Ovary (tissue), 10 donors: ENCODE measurements around the gene GPR6. TPM values are rescaled to one million over a fixed set of nuclear protein-coding genes. Genes with fewer than 3 reads are reported as not detected.

Source experiments
- DNase-seq, 5 donors: peaks; one replicate each; pipeline ENCODE4 v3.0.0-alpha.2; 2019 to 2020
- H3K27ac ChIP-seq, 2 donors: fragments of 200-600 bp; one replicate each; pipeline versions ENCODE4 v1.5.1 to v1.8.0; 2019 to 2022
- H3K27me3 ChIP-seq: fragments of 200-600 bp; one replicate; pipeline ENCODE4 v1.8.0; 2022
- H3K36me3 ChIP-seq: fragments of 200-600 bp; sonication (generic); one replicate; pipeline ENCODE4 v1.5.1; 2019
- H3K4me1 ChIP-seq: one replicate; pipeline ENCODE4 v1.8.1; 2013; ENCODE audit warnings: mild to moderate bottlenecking, moderate library complexity; ENCODE audit not compliant: insufficient read depth
- H3K4me3 ChIP-seq: fragments of 200-600 bp; sonication (generic); one replicate; pipeline ENCODE4 v1.5.1; 2017
- H3K9me3 ChIP-seq, 2 donors: fragments of 200-600 bp in 1 of 2; sonication (generic) in 1 of 2; one replicate each; pipeline versions ENCODE4 v1.5.1 to v1.8.1; 2013 to 2019; ENCODE audit warnings: mild to moderate bottlenecking in 1 of 2, moderate library complexity in 1 of 2
- EP300 ChIP-seq: sonication (generic); formaldehyde crosslinking; IDR thresholded peaks from one replicate; pipeline ENCODE4 v1.6.1; 2017; ENCODE audit warnings: antibody characterized with exemption
- POLR2A ChIP-seq: fragments of 450-650 bp; IDR thresholded peaks from one replicate; pipeline ENCODE4 v1.6.1; 2017; ENCODE audit warnings: antibody characterized with exemption, mild to moderate bottlenecking, moderate library complexity
- WGBS, 3 donors: extraction: QIAGEN DNeasy Blood & Tissue Kit in 1 of 3; methylation state at CpG; one replicate each; pipeline versions ENCODE4 v1.1.5 to v1.1.7; 2013 to 2017; 5-methylcytosine and 5-hydroxymethylcytosine counted together
- intact Hi-C, 4 donors: fragments of 100-400 bp; cut with DNase I; formaldehyde crosslinking; loops; one replicate each; pipeline versions ENCODE4 v1.11.0 to v1.15.1; 2022 to 2023
- long read RNA-seq, 3 donors: library from polyadenylated mRNA in 2 of 3; unstranded in 2 of 3; transcript quantifications; one replicate each; pipeline ENCODE4 v2.0.0 and lab custom pipeline, GENCODE V29; 2021 to 2026
- polyA plus RNA-seq, 2 donors: library from polyadenylated mRNA; stranded (reverse); fragments of 200-250 nt in 1 of 2; fragments of 350-450 nt in 1 of 2; fragmentation: Illumina TruSeq in 1 of 2; extraction: RNeasy Lipid Tissue Mini Kit (QIAGEN cat#74804) in 1 of 2; gene quantifications; one replicate each; pipeline ENCODE4 v1.2.3, GENCODE V29; 2013 to 2014
- total RNA-seq, 7 donors: library from RNA; depleted of rRNA in 2 of 7; stranded (reverse); fragments of >200 nt in 2 of 7; fragmentation: NEBNext Ultra II Directional in 3 of 7; extraction: Animal tissue kit (Norgen Biotek cat#: 25700) in 3 of 7; gene quantifications; one replicate each; pipeline versions ENCODE4 v1.1.0 to v1.2.4, GENCODE V29; 2016 to 2023
- TF ChIP-seq, protein P1 (sequence below), 3 donors: fragments of 450-650 bp in 2 of 3; fragments of 200-600 bp in 1 of 3; IDR thresholded peaks; one replicate each; pipeline versions ENCODE4 v1.5.1 to v1.8.0; 2016 to 2022; ENCODE audit warnings: antibody characterized with exemption in 3 of 3, mild to moderate bottlenecking in 1 of 3
- donor health status: DM: no; HTN: no; CAD: no; lungs with moderate emphysema.
- donor health status: DM: no; HTN: no; CAD: no.
- donor health status: Bipolar disorder and iron deficiency.
- donor health status: DM: yes; HTN: yes; CAD: no.
- donor health status: DM: no; HTN: no; CAD: no.
- donor health status: DM: yes; HTN: yes; CAD: no.

Gene GPR6, protein sequence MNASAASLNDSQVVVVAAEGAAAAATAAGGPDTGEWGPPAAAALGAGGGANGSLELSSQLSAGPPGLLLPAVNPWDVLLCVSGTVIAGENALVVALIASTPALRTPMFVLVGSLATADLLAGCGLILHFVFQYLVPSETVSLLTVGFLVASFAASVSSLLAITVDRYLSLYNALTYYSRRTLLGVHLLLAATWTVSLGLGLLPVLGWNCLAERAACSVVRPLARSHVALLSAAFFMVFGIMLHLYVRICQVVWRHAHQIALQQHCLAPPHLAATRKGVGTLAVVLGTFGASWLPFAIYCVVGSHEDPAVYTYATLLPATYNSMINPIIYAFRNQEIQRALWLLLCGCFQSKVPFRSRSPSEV
- not detected for total RNA-seq
- not detected for polyA plus RNA-seq
- long read RNA-seq, donor 1: 0 reads
- long read RNA-seq, donor 2, partial matches to known transcripts: 0 of 1 reads
- long read RNA-seq, donor 2, other reads (novel, unspliced or antisense): 0 of 1 reads
- long read RNA-seq, donor 3: 0 reads

DNA sequence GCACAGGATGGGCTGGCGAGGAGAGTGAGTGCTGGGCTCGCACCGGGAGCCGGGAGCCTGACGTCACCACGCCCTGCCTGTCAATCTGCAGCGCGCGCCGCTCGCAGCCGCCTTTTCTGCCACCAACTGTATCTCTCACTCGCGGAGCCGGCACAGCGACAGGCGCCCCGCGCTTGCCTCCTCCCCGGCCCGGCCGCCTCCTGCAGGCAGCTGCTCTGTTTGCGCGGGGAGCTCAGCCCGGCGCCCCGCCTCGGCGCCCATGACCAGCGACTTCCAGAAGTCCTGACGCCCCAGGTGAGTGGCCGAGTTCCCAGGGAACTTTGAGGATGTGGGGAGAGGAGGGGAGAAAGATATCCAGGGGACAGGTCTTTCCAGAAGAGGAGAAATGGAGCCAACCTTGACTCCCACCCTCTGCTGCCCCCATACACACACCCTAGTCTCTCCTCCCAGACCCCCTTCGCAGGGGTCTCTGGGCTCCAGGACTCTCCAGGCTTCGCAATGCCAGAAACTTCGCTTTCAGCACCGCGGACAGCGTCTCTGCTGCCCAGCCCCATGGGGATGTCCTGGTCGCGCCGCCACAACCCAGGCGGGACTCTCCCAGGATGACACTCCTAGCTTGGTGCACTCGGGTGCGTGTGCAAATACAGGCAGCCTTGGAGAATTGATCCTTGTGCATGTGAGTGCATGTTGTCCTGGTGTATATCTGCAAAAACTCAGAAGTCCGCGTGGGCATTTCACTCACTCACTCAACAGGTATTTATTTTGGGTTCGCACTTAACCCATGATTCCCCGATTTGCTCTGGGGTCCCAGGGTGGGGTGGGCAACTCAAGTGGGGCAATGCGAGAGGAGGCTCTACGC is at the start of gene GPR6:
Gene GPR6, plus strand, starts transcription at position 138 of the 859 bp plus-strand sequence. CDS start 802 bp downstream, outside the sequence.
- no peaks in the 10 kb centered on the region for H3K27me3 ChIP-seq
- no peaks in the 10 kb centered on the region for H3K36me3 ChIP-seq
- no peak within 1 kb of the TSS for H3K4me3 ChIP-seq
- intact Hi-C loops: no loop called here
- H3K27ac ChIP-seq: no peak within 1 kb of the TSS
- no peaks in the 10 kb centered on the region for H3K9me3 ChIP-seq
- no peak for TF ChIP-seq EP300
- TF ChIP-seq, protein P1, sequence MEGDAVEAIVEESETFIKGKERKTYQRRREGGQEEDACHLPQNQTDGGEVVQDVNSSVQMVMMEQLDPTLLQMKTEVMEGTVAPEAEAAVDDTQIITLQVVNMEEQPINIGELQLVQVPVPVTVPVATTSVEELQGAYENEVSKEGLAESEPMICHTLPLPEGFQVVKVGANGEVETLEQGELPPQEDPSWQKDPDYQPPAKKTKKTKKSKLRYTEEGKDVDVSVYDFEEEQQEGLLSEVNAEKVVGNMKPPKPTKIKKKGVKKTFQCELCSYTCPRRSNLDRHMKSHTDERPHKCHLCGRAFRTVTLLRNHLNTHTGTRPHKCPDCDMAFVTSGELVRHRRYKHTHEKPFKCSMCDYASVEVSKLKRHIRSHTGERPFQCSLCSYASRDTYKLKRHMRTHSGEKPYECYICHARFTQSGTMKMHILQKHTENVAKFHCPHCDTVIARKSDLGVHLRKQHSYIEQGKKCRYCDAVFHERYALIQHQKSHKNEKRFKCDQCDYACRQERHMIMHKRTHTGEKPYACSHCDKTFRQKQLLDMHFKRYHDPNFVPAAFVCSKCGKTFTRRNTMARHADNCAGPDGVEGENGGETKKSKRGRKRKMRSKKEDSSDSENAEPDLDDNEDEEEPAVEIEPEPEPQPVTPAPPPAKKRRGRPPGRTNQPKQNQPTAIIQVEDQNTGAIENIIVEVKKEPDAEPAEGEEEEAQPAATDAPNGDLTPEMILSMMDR (IDR thresholded peaks at IDR 0.05): no peak
- TF ChIP-seq POLR2A: no peak
- 2% methylated on average over 37 to 50 of the region's 50 CpGs for WGBS, 3 donors
- H3K4me1 ChIP-seq: no peaks in the 10 kb centered on the region
- DNase-seq: peak; percentile 33 to 76 (median 63)

DNA sequence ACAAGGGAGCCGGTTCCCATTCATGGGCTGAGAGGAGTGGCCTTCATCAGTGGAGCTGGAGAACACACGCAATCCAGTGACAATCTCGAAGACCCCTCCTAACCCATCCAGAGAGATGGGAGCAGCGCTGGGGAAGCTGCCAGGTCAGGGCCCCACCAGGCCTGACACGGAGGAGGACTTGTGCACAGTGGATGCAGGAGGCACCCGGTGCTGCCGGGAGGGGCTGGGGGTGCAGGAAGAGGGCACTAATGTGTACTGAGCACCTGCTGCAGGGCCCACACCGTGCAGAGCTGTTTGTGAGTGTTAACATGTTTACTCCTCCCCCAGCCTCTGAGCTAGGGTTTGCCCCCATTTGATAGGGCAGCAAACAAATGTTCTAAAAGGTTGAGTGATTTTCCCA is 43.8 kb upstream of the GPR6 start:
- Histone ChIP-seq H3K27me3 (no peaks in the 10 kb centered on the region), H3K4me3 (no peak overlapping the region), H3K4me1 (no peaks in the 10 kb centered on the region), H3K9me3 (no peaks in the 10 kb centered on the region), H3K27ac (no peak overlapping the region), H3K36me3 (no peaks in the 10 kb centered on the region)
- 66 to 85% (median 79%) methylated on average over 8 of the region's 8 CpGs for WGBS, 3 donors
- intact Hi-C loops: no loop called here
- DNase-seq: no peak
- TF ChIP-seq, protein P1 (IDR thresholded peaks at IDR 0.05): no peak
- no peak for TF ChIP-seq POLR2A
- no peak for TF ChIP-seq EP300

DNA sequence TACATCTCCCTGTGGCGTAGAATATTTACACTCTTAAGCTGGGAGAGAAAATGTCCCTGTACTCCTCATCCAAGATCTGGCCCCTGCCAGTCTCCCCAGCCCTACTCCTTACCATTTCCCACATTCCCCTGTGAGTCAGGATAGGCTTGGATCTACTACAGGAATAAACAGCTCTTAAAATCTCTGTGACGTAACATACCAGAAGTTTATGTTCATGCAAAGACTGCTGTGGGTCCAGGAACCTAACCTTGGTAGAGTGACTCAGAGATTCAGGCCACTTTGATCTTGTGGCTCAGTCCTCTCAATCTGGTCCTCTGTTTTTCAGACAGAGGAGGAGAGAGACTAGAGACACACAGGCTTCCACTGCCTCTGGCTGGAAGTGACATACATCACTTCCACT is 38.5 kb upstream of the GPR6 start:
- H3K36me3 ChIP-seq: no peaks in the 10 kb centered on the region
- no peak overlapping the region for H3K4me3 ChIP-seq
- TF ChIP-seq EP300 (no peak), POLR2A (no peak)
- TF ChIP-seq, protein P1 (IDR thresholded peaks at IDR 0.05): no peak
- no peaks in the 10 kb centered on the region for H3K27me3 ChIP-seq
- no peak overlapping the region for H3K27ac ChIP-seq
- 90 to 93% (median 93%) methylated on average over 2 of the region's 2 CpGs for WGBS, 3 donors
- intact Hi-C loops: no loop called here
- DNase-seq: no peak
- no peaks in the 10 kb centered on the region for H3K9me3 ChIP-seq
- H3K4me1 ChIP-seq: no peaks in the 10 kb centered on the region

DNA sequence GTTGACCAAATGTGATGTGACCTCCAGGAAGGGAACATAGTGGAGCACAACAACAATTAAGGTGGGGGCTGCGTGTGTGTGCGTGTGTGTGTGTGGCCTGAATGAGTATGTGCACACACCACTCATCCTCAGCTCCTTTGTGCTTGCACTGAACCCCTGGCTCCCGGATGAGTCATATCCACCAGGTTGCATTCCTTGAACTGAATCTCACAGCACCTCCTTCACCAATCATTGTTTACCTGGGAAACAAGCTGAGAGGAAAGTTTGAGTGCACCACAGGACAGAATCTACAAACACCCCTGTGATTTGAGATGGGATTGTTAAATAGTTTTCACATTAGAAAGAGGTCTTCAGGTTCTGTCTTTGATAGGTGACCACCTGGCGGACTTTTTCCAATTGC is 33.7 kb upstream of the GPR6 start:
- Histone ChIP-seq H3K9me3 (no peaks in the 10 kb centered on the region), H3K36me3 (no peaks in the 10 kb centered on the region), H3K27ac (no peak overlapping the region), H3K4me1 (no peaks in the 10 kb centered on the region), H3K4me3 (no peak overlapping the region), H3K27me3 (no peaks in the 10 kb centered on the region)
- TF ChIP-seq EP300 (no peak), POLR2A (no peak)
- TF ChIP-seq, protein P1 (IDR thresholded peaks at IDR 0.05): no peak
- 76 to 81% (median 78%) methylated on average over 4 of the region's 4 CpGs for WGBS, 3 donors
- no peak for DNase-seq
- intact Hi-C loops: no loop called here
